A549 (cell line): ENCODE data around the gene HOXD1.

Source experiments
- CTCF ChIP-seq: fragments of >200 bp; sonication (Bioruptor Twin); formaldehyde crosslinking; IDR thresholded peaks from 3 replicates; pipeline ENCODE4 v1.5.1; 2016
- EP300 ChIP-seq, 2 experiments: fragments of >200 bp; sonication (Bioruptor Twin); formaldehyde crosslinking; IDR thresholded peaks; 2 replicates in 1 of 2; 3 replicates in 1 of 2; pipeline ENCODE4 v1.6.1; 2016 to 2017
- POLR2A ChIP-seq: IDR thresholded peaks from 2 replicates; pipeline ENCODE4 v1.6.1; 2012; ENCODE audit warnings: mild to moderate bottlenecking, low read length
- RAD21 ChIP-seq, 2 experiments: fragments of >200 bp in 1 of 2; sonication (Bioruptor Twin) in 1 of 2; formaldehyde crosslinking in 1 of 2; IDR thresholded peaks in 1 of 2; conservative IDR thresholded peaks in 1 of 2; 2 replicates in 1 of 2; 3 replicates in 1 of 2; pipeline ENCODE4 v1.6.1; 2012 to 2018; ENCODE audit warnings: inconsistent platforms in 1 of 2
- REST ChIP-seq: fragments of 200-600 bp; sonication (generic); IDR thresholded peaks from 2 replicates; pipeline ENCODE4 v1.6.1; 2016; ENCODE audit warnings: antibody characterized with exemption, mild to moderate bottlenecking, moderate library complexity
- RFX5 ChIP-seq: fragments of 450-650 bp; IDR thresholded peaks from 2 replicates; pipeline ENCODE4 v1.7.1; 2014; ENCODE audit warnings: antibody characterized with exemption, mild to moderate bottlenecking, moderate library complexity
- RNF2 ChIP-seq: fragments of 200-600 bp; sonication (generic); IDR thresholded peaks from 2 replicates; pipeline ENCODE4 v1.6.1; 2016; ENCODE audit warnings: low read depth, mild to moderate bottlenecking, antibody characterized with exemption, moderate library complexity, borderline replicate concordance
- SMC3 ChIP-seq: fragments of >200 bp; sonication (Bioruptor Twin); formaldehyde crosslinking; IDR thresholded peaks from 3 replicates; pipeline ENCODE4 v1.6.1; 2018; ENCODE audit warnings: inconsistent platforms
- USF2 ChIP-seq: fragments of 450-650 bp; IDR thresholded peaks from 2 replicates; pipeline ENCODE4 v1.6.1; 2014; ENCODE audit warnings: antibody characterized with exemption

GRCh38 chr2:176158855-176159662, 29.4 kb upstream of the HOXD1 start:
- TF ChIP-seq RFX5, result no peak
- TF ChIP-seq EP300 (IDR thresholded peaks at IDR 0.05), result no peak
- no peak for TF ChIP-seq CTCF
- TF ChIP-seq REST, result no peak
- TF ChIP-seq USF2, result no peak
- no peak for TF ChIP-seq RAD21 (conservative IDR thresholded peaks at IDR 0.05 in 1 of 2, IDR thresholded peaks at IDR 0.05 in 1 of 2)
- no peak for TF ChIP-seq SMC3
- TF ChIP-seq RNF2, result no peak
- TF ChIP-seq POLR2A, result no peak
